DMS 273 (cell line): ENCODE measurements around the gene SKA2.
"Not testable (repeated sequence)": the region's sequence is repeated elsewhere in the genome, so short reads cannot be mapped to it uniquely, and the experiment has no call there.

Source experiments
- DNase-seq: peaks from one replicate; lab custom pipeline; 2025; ENCODE audit not compliant: unreplicated experiment; lab: John Stamatoyannopoulos, UW

SKA2 gene

GRCh38 chr17:59105852-59106462 is 49.0 kb downstream of the SKA2 start:
- peak; percentile 83 for DNase-seq

GRCh38 chr17:59101178-59101577 is 53.8 kb downstream of the SKA2 start:
- DNase-seq: no peak

GRCh38 chr17:59097876-59098275 is 57.1 kb downstream of the SKA2 start:
- DNase-seq: no peak

GRCh38 chr17:59094861-59095530 is 60.0 kb downstream of the SKA2 start:
- no peak for DNase-seq

- DNase-seq: peak; percentile 9
These were observed 61.2 kb downstream of the SKA2 start for GRCh38 chr17:59093702-59094231.

GRCh38 chr17:59093145-59093701 is 61.8 kb downstream of the SKA2 start:
- no peak for DNase-seq

- DNase-seq: not testable (repeated sequence)
These were observed 64.4 kb downstream of the SKA2 start for GRCh38 chr17:59090593-59090992.

GRCh38 chr17:59084154-59084553 is 70.8 kb downstream of the SKA2 start:
- DNase-seq: no peak

- no peak for DNase-seq
These were observed 80.5 kb downstream of the SKA2 start for GRCh38 chr17:59074494-59074893.

GRCh38 chr17:59073972-59074371 is 81.0 kb downstream of the SKA2 start:
- no peak for DNase-seq

- DNase-seq: no peak
These were observed 85.1 kb downstream of the SKA2 start for GRCh38 chr17:59069856-59070255.

GRCh38 chr17:59067756-59068155 is 87.2 kb downstream of the SKA2 start:
- DNase-seq: no peak

- no peak for DNase-seq
These were observed 87.6 kb downstream of the SKA2 start for GRCh38 chr17:59067340-59067739.

GRCh38 chr17:59062509-59062908 is 92.5 kb downstream of the SKA2 start:
- no peak for DNase-seq
